H1 (cell line): Measurements from ENCODE around the gene PRRT2. TPM values are rescaled to one million over a fixed set of nuclear protein-coding genes. Genes with fewer than 3 reads are reported as not detected.

ENCODE experiments used
- CTCF ChIA-PET: fragments of 300-600 bp; sonication (Branson Sonifier 250); formaldehyde crosslinking; loops from one replicate; lab custom pipeline; 2021; ENCODE audit not compliant: partially characterized antibody; lab: Charles Lee
- POLR2A ChIA-PET: fragments of 300-600 bp; sonication (Branson Sonifier 250); formaldehyde crosslinking; loops from one replicate; lab custom pipeline; 2021; ENCODE audit warnings: inconsistent platforms; ENCODE audit not compliant: partially characterized antibody; lab: Charles Lee
- DNase-seq, 2 experiments: peaks; one replicate each; pipeline versions ENCODE4 v3.0.0 to v3.0.0-alpha.2; 2010 to 2022; ENCODE audit warnings: low spot score in 2 of 2, low read depth in 1 of 2, mixed read lengths in 1 of 2
- FAIRE-seq: peaks from 2 replicates; lab custom pipeline; 2011; peaks lifted over from hg19 to GRCh38; lab: Jason Lieb, UNC
- H2AFZ ChIP-seq: 2 replicates; pipeline ENCODE4 v1.8.1; 2012; ENCODE audit warnings: low read length, inconsistent platforms
- H2AK5ac ChIP-seq: 2 replicates; pipeline ENCODE4 v1.6.1; 2013; ENCODE audit warnings: low read depth, low read length
- H2BK120ac ChIP-seq: replicated peaks from 2 replicates; pipeline ENCODE3; 2013; ENCODE audit warnings: low read depth, low read length, inconsistent platforms
- H2BK12ac ChIP-seq: 2 replicates; pipeline ENCODE4 v1.6.1; 2013; ENCODE audit warnings: low read depth, low read length
- H2BK15ac ChIP-seq: 2 replicates; pipeline ENCODE4 v1.6.1; 2013; ENCODE audit warnings: low read length
- H2BK20ac ChIP-seq: 2 replicates; pipeline ENCODE4 v1.6.1; 2013; ENCODE audit warnings: low read length
- H2BK5ac ChIP-seq: 2 replicates; pipeline ENCODE4 v1.6.1; 2013; ENCODE audit warnings: low read depth, low read length
- H3K14ac ChIP-seq: 2 replicates; pipeline ENCODE4 v1.6.1; 2013; ENCODE audit warnings: inconsistent platforms; ENCODE audit not compliant: insufficient read length
- H3K18ac ChIP-seq: 2 replicates; pipeline ENCODE4 v1.6.1; 2013; ENCODE audit warnings: low read length; ENCODE audit errors: extremely low read depth
- H3K23ac ChIP-seq: 2 replicates; pipeline ENCODE4 v1.6.1; 2013; ENCODE audit warnings: inconsistent platforms; ENCODE audit not compliant: insufficient read length
- H3K23me2 ChIP-seq: 2 replicates; pipeline ENCODE4 v1.6.1; 2013; ENCODE audit warnings: low read depth, low read length
- H3K27ac ChIP-seq: 2 replicates; pipeline ENCODE4 v1.6.1; 2011; ENCODE audit warnings: low read depth, low read length, inconsistent platforms
- H3K27me3 ChIP-seq, 4 experiments: replicated peaks in 1 of 4; 1 replicate in 1 of 4; 2 replicates in 3 of 4; pipeline versions ENCODE4 v1.6.1 to v1.8.1; 2011 to 2013; ENCODE audit warnings: low read length in 3 of 4, mild to moderate bottlenecking in 3 of 4, inconsistent platforms in 2 of 4, mixed read lengths in 2 of 4, moderate library complexity in 1 of 4; ENCODE audit not compliant: control insufficient read depth in 3 of 4, insufficient read depth in 3 of 4; ENCODE audit errors: extremely low read depth in 1 of 4
- H3K36me3 ChIP-seq, 4 experiments: 2 replicates each; pipeline versions ENCODE4 v1.6.1 to v1.8.1; 2011 to 2013; ENCODE audit warnings: mild to moderate bottlenecking in 4 of 4, low read length in 3 of 4, moderate library complexity in 2 of 4, control low read depth in 1 of 4, inconsistent platforms in 1 of 4; ENCODE audit not compliant: insufficient read depth in 4 of 4, control insufficient read depth in 2 of 4
- H3K4ac ChIP-seq: replicated peaks from 2 replicates; pipeline ENCODE3; 2013; ENCODE audit warnings: low read length, low read depth, mixed read lengths, inconsistent platforms; ENCODE audit not compliant: insufficient read length
- H3K4me1 ChIP-seq, 4 experiments: replicated peaks in 1 of 4; 1 replicate in 1 of 4; 2 replicates in 3 of 4; pipeline versions ENCODE4 v1.6.1 to v1.8.1; 2011 to 2013; ENCODE audit warnings: low read length in 3 of 4, inconsistent platforms in 2 of 4, mixed read lengths in 1 of 4; ENCODE audit not compliant: insufficient read depth in 4 of 4, control insufficient read depth in 3 of 4
- H3K4me2 ChIP-seq, 2 experiments: 2 replicates each; pipeline versions ENCODE4 v1.6.1 to v1.8.1; 2011 to 2013; ENCODE audit warnings: low read depth in 2 of 2, low read length in 2 of 2, control low read depth in 1 of 2, inconsistent platforms in 1 of 2, mild to moderate bottlenecking in 1 of 2; ENCODE audit not compliant: insufficient read depth in 1 of 2
- H3K4me3 ChIP-seq, 4 experiments: fragments of 200-600, 300-600 bp in 1 of 4; sonication (generic), shearing (Covaris generic), sonication (Bioruptor Twin) in 1 of 4; 2 replicates each; pipeline versions ENCODE4 v1.5.1 to v1.8.1; 2011 to 2016; ENCODE audit warnings: low read length in 4 of 4, low read depth in 3 of 4, control low read depth in 2 of 4, inconsistent platforms in 2 of 4, mild to moderate bottlenecking in 2 of 4, mixed read lengths in 1 of 4, moderate library complexity in 1 of 4; ENCODE audit not compliant: insufficient read depth in 2 of 4; ENCODE audit errors: extremely low read depth in 1 of 4
- H3K56ac ChIP-seq: replicated peaks from 2 replicates; pipeline ENCODE3; 2013; ENCODE audit warnings: low read depth, mild to moderate bottlenecking, mixed read lengths, low read length, inconsistent platforms; ENCODE audit not compliant: insufficient read length
- H3K79me1 ChIP-seq: 2 replicates; pipeline ENCODE4 v1.6.1; 2013; ENCODE audit warnings: low read depth, low read length, control low read depth
- H3K79me2 ChIP-seq, 2 experiments: 2 replicates each; pipeline versions ENCODE4 v1.6.1 to v1.8.1; 2012 to 2013; ENCODE audit warnings: low read length in 2 of 2, mild to moderate bottlenecking in 2 of 2, inconsistent platforms in 1 of 2; ENCODE audit not compliant: insufficient read depth in 2 of 2, control insufficient read depth in 1 of 2
- H3K9ac ChIP-seq, 4 experiments: replicated peaks in 1 of 4; 1 replicate in 1 of 4; 2 replicates in 3 of 4; pipeline versions ENCODE4 v1.6.1 to v1.8.1; 2011 to 2013; ENCODE audit warnings: low read depth in 3 of 4, low read length in 3 of 4, control low read depth in 2 of 4, mild to moderate bottlenecking in 2 of 4, moderate library complexity in 2 of 4, inconsistent platforms in 1 of 4; ENCODE audit errors: extremely low read depth in 1 of 4
- H3K9me3 ChIP-seq, 2 experiments: 2 replicates each; pipeline versions ENCODE4 v1.6.1 to v1.8.1; 2012 to 2013; ENCODE audit warnings: mild to moderate bottlenecking in 2 of 2, moderate library complexity in 2 of 2, control low read depth in 1 of 2, inconsistent platforms in 1 of 2, low read depth in 1 of 2, low read length in 1 of 2, mixed read lengths in 1 of 2; ENCODE audit not compliant: insufficient read depth in 2 of 2
- H4K20me1 ChIP-seq, 2 experiments: replicated peaks in 1 of 2; 2 replicates each; pipeline versions ENCODE3 to v1.8.1; 2011 to 2013; ENCODE audit warnings: inconsistent platforms in 2 of 2, low read length in 2 of 2, mild to moderate bottlenecking in 1 of 2; ENCODE audit not compliant: insufficient read depth in 2 of 2, control insufficient read depth in 1 of 2
- H4K5ac ChIP-seq: 2 replicates; pipeline ENCODE4 v1.6.1; 2013; ENCODE audit warnings: low read length, low read depth, mixed read lengths, inconsistent platforms; ENCODE audit not compliant: insufficient read length
- H4K8ac ChIP-seq: 2 replicates; pipeline ENCODE4 v1.8.0; 2013; ENCODE audit warnings: mild to moderate bottlenecking, moderate library complexity, low read length, inconsistent platforms; ENCODE audit not compliant: insufficient read depth; ENCODE audit errors: extremely low read depth
- H4K91ac ChIP-seq: replicated peaks from 2 replicates; pipeline ENCODE3; 2013; ENCODE audit warnings: low read length, mixed read lengths, inconsistent platforms; ENCODE audit not compliant: insufficient read length
- BACH1 ChIP-seq: IDR thresholded peaks from 2 replicates; pipeline ENCODE4 v1.6.1; 2012; ENCODE audit warnings: low read length, improper control_type of control experiment
- BCL11A ChIP-seq, 2 experiments: IDR thresholded peaks; one replicate each; pipeline ENCODE4 v1.6.1; 2011; ENCODE audit warnings: low read depth in 2 of 2, low read length in 2 of 2, mild to moderate bottlenecking in 2 of 2
- BRCA1 ChIP-seq: IDR thresholded peaks from 2 replicates; pipeline ENCODE4 v1.6.1; 2012; ENCODE audit warnings: low read depth, low read length, improper control_type of control experiment
- CHD1 ChIP-seq: IDR thresholded peaks from 2 replicates; pipeline ENCODE4 v1.6.1; 2012; ENCODE audit warnings: low read depth, low read length, improper control_type of control experiment
- CTCF ChIP-seq, 3 experiments: IDR thresholded peaks; 1 replicate in 2 of 3; 2 replicates in 1 of 3; pipeline versions ENCODE4 v1.5.1 to v1.6.1; 2011; ENCODE audit warnings: low read length in 3 of 3, mild to moderate bottlenecking in 3 of 3, inconsistent platforms in 2 of 3, low read depth in 1 of 3, moderate library complexity in 1 of 3; ENCODE audit not compliant: insufficient read depth in 1 of 3; ENCODE audit errors: control extremely low read depth in 1 of 3
- EZH2 ChIP-seq: fragments of 200-600 bp; sonication (generic); IDR thresholded peaks from 2 replicates; pipeline ENCODE4 v1.7.1; 2012; ENCODE audit warnings: low read depth, mild to moderate bottlenecking, moderate library complexity, low read length, inconsistent platforms; ENCODE audit not compliant: severe bottlenecking
- JUND ChIP-seq: IDR thresholded peaks from 2 replicates; pipeline ENCODE4 v1.6.1; 2011; ENCODE audit warnings: mild to moderate bottlenecking, improper control_type of control experiment, low read length
- POLR2AphosphoS5 ChIP-seq: IDR thresholded peaks from 2 replicates; pipeline ENCODE4 v1.6.1; 2011; ENCODE audit warnings: low read depth, low read length
- RAD21 ChIP-seq, 2 experiments: IDR thresholded peaks in 1 of 2; conservative IDR thresholded peaks in 1 of 2; 2 replicates each; pipeline ENCODE4 v1.6.1; 2011; ENCODE audit warnings: low read depth in 2 of 2, low read length in 2 of 2, improper control_type of control experiment in 1 of 2, inconsistent platforms in 1 of 2, mild to moderate bottlenecking in 1 of 2, moderate library complexity in 1 of 2
- SIX5 ChIP-seq: IDR thresholded peaks from 2 replicates; pipeline ENCODE4 v1.6.1; 2011; ENCODE audit warnings: mild to moderate bottlenecking, low read depth, low read length
- SRF ChIP-seq: IDR thresholded peaks from 2 replicates; pipeline ENCODE4 v1.6.1; 2011; ENCODE audit warnings: mild to moderate bottlenecking, low read depth, low read length, moderate library complexity
- WGBS, 2 experiments: shearing (Covaris generic) in 1 of 2; methylation state at CpG; one replicate each; pipeline versions ENCODE4 v1.1.6 to v1.1.7; 2013 to 2015; ENCODE audit warnings: low lambda C conversion rate in 2 of 2, mixed read lengths in 2 of 2, inconsistent platforms in 1 of 2, low coverage in 1 of 2, missing lambda C conversion rate in 1 of 2; ENCODE audit not compliant: insufficient replicate concordance in 2 of 2, insufficient coverage in 1 of 2, insufficient read length in 1 of 2; ENCODE audit errors: extremely low coverage in 1 of 2, missing lambda C conversion rate in 1 of 2; 5-methylcytosine and 5-hydroxymethylcytosine counted together
- polyA plus RNA-seq, 7 experiments: library from polyadenylated mRNA; depleted of rRNA in 3 of 7; stranded (reverse) in 5 of 7; unstranded in 2 of 7; fragments of >200 nt in 5 of 7; fragments of 200-250 nt in 2 of 7; gene quantifications; 1 replicate in 5 of 7; 2 replicates in 1 of 7; 4 replicates in 1 of 7; pipeline versions ENCODE4 v1.2.1 to v1.2.3, GENCODE V29; 2011 to 2013; ENCODE audit warnings: missing spikeins in 2 of 7, mixed read lengths in 2 of 7
- total RNA-seq: library from RNA; stranded (reverse); fragmentation: NEBNext Ultra II Directional; extraction: Animal tissue kit (Norgen Biotek cat#: 25700); gene quantifications from 2 replicates; pipeline ENCODE4 v1.2.1, GENCODE V29; 2021

The PRRT2 gene
- total and polyA plus RNA-seq, 2 of the 8 experiments (the other 6 are each of a cell fraction or from before 2014, with no cell fraction given): 12.8 to 32.6 TPM

GRCh38 chr16:29852654-29853053 lies 40.7 kb downstream of the PRRT2 start:
- DNase-seq (no peak), FAIRE-seq (no peak)
- H3K4me2 ChIP-seq: no peak overlapping the region
- H3K79me2 ChIP-seq: no peaks in the 10 kb centered on the region
- H4K91ac ChIP-seq: no peak overlapping the region
- no peak overlapping the region for H3K27ac ChIP-seq
- H2BK120ac ChIP-seq: no peak overlapping the region
- TF ChIP-seq CHD1 (no peak), BCL11A (IDR thresholded peaks at IDR 0.05; ENCODE audit: low read depth in 2 of 2, low read length in 2 of 2) (no peak), SRF (no peak), CTCF (IDR thresholded peaks at IDR 0.05; ENCODE audit: control extremely low read depth in 1 of 3, insufficient read depth in 1 of 3, low read depth in 1 of 3, low read length in 3 of 3) (no peak), EZH2 (no peak), JUND (no peak), POLR2AphosphoS5 (no peak), BRCA1 (no peak), RAD21 (IDR thresholded peaks at IDR 0.05 in 1 of 2, conservative IDR thresholded peaks at IDR 0.05 in 1 of 2; ENCODE audit: low read depth in 2 of 2, low read length in 2 of 2) (no peak), BACH1 (no peak), SIX5 (no peak)
- H2BK20ac ChIP-seq: no peak overlapping the region
- no peak overlapping the region for H4K8ac ChIP-seq
- no peak overlapping the region for H2BK15ac ChIP-seq
- H2BK5ac ChIP-seq: no peak overlapping the region
- no peak overlapping the region for H3K9ac ChIP-seq
- peak overlapping the region; percentile 76; the same call in 1 of the 2 replicates for H2AFZ ChIP-seq
- no peaks in the 10 kb centered on the region; a peak in 1 of 7 replicates for H3K4me1 ChIP-seq
- no peak overlapping the region for H2AK5ac ChIP-seq
- H3K27me3 ChIP-seq: no peaks in the 10 kb centered on the region
- no peaks in the 10 kb centered on the region for H3K79me1 ChIP-seq
- CTCF ChIA-PET: interaction anchor here (0.6 to 15.0 kb wide), 5 partner anchors 12 to 180 kb away, joined by 3 to 212 read pairs (median 3); partner anchors contain the start of genes MVP and PAGR1
- POLR2A ChIA-PET: interaction anchor here (0.7 to 1.5 kb wide), 3 partner anchors 10 to 33 kb away, joined by 3 to 4 read pairs (median 3); partner anchors contain the start of gene MVP
- H3K56ac ChIP-seq: no peak overlapping the region
- no peak overlapping the region for H3K23ac ChIP-seq
- no peaks in the 10 kb centered on the region for H3K36me3 ChIP-seq
- H2BK12ac ChIP-seq: no peak overlapping the region
- WGBS, 2 experiments: 92% methylated on average over 7 of the region's 7 CpGs; no CpG with 5 or more reads in 1 of the 2 experiments
- H3K18ac ChIP-seq: no peak overlapping the region
- H4K20me1 ChIP-seq: no peaks in the 10 kb centered on the region
- H3K23me2 ChIP-seq: no peaks in the 10 kb centered on the region
- no peak overlapping the region for H3K14ac ChIP-seq
- no peaks in the 10 kb centered on the region for H3K9me3 ChIP-seq
- H3K4me3 ChIP-seq: no peak overlapping the region
- H3K4ac ChIP-seq: no peak overlapping the region
- no peak overlapping the region for H4K5ac ChIP-seq
